Thoracic aorta (tissue), 2 donors: ENCODE measurements around the gene TUBA3D. TPM values are rescaled to one million over a fixed set of nuclear protein-coding genes. Genes with fewer than 3 reads are reported as not detected.
"Not testable (repeated sequence)": the region's sequence is repeated elsewhere in the genome, so short reads cannot be mapped to it uniquely, and the experiment has no call there.

ENCODE experiments used
- ATAC-seq: fragments of 150-250 bp; one replicate; pipeline ENCODE4 v1.8.0; 2017; ENCODE audit warnings: low read depth; ENCODE audit not compliant: insufficient number of reproducible peaks, low FRiP score
- DNase-seq: peaks from one replicate; pipeline ENCODE4 v3.0.0-alpha.2; 2020; ENCODE audit warnings: low spot score
- H3K27ac ChIP-seq, 2 donors: fragments of 200-600 bp; sonication (generic); 1 replicate in 1 of 2; 2 replicates in 1 of 2; pipeline ENCODE4 v1.5.1; 2016; ENCODE audit warnings: mild to moderate bottlenecking in 2 of 2, moderate library complexity in 2 of 2
- H3K27me3 ChIP-seq: fragments of 200-600 bp; sonication (generic); replicated peaks from 2 replicates; pipeline ENCODE4 v1.6.0; 2016; ENCODE audit warnings: mild to moderate bottlenecking; ENCODE audit not compliant: insufficient read depth
- H3K36me3 ChIP-seq: fragments of 200-600 bp; sonication (generic); one replicate; pipeline ENCODE4 v1.5.1; 2016
- H3K4me1 ChIP-seq, 2 donors: fragments of 200-600 bp; sonication (generic); 1 replicate in 1 of 2; 2 replicates in 1 of 2; pipeline versions ENCODE4 v1.5.1 to v1.6.0; 2016; ENCODE audit warnings: low read depth in 2 of 2, mild to moderate bottlenecking in 1 of 2; ENCODE audit not compliant: control insufficient read depth in 1 of 2
- H3K4me3 ChIP-seq: fragments of 200-600 bp; sonication (generic); 2 replicates; pipeline ENCODE4 v1.5.1; 2016; ENCODE audit warnings: mild to moderate bottlenecking
- H3K9me3 ChIP-seq: fragments of 200-600 bp; sonication (generic); 2 replicates; pipeline ENCODE4 v1.5.1; 2016
- total RNA-seq, 2 donors: library from RNA; depleted of rRNA; stranded (reverse); fragments of >200 nt; gene quantifications; one replicate each; pipeline versions ENCODE4 v1.1.0 to v1.2.3, GENCODE V29; 2016
- TF ChIP-seq, protein P1 (sequence below): fragments of 200-600 bp; sonication (generic); IDR thresholded peaks from one replicate; pipeline ENCODE4 v1.5.1; 2019; ENCODE audit warnings: antibody characterized with exemption

Gene TUBA3D
- total RNA-seq, 2 donors from 2014 or later: not detected

DNA sequence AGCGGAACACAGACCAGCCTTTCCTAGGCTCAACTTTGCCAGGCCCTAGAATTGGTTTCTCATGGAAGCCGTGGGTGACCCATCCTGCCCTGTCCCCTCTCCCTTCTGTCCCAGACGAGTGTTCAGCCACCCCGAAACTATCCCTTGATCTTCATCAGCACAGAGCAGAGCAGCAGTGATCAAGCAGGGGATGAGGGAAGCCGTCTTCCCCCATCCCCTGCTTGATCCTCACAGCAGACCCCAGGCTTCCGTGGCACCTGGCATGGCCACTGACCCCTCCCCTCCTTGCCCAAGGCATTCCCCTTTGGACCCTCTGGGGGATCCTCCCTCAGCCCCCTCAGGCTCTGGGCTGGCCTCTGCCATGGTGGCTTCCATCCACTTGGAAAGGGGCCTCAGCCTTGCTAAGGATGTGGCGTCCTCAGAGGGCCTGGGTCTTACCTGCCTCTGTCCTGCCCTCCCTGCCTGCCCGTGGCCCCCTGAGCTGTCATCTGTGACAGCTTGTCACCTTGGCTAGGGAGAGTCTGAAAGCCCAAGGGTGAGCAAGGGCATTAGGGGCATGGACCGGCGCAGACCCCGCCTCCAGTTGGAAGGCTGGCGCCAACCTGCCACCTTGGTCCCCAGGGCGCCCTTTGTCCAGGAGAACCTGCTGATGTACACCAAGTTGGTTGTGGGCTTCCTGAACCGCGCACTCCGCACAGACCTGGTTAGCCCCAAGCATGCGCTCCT lies 41.4 kb downstream of the TUBA3D start:
- H3K9me3 ChIP-seq: no peaks in the 10 kb centered on the region
- peaks cover 28% of the 10 kb centered on the region for H3K36me3 ChIP-seq
- TF ChIP-seq, protein P1, sequence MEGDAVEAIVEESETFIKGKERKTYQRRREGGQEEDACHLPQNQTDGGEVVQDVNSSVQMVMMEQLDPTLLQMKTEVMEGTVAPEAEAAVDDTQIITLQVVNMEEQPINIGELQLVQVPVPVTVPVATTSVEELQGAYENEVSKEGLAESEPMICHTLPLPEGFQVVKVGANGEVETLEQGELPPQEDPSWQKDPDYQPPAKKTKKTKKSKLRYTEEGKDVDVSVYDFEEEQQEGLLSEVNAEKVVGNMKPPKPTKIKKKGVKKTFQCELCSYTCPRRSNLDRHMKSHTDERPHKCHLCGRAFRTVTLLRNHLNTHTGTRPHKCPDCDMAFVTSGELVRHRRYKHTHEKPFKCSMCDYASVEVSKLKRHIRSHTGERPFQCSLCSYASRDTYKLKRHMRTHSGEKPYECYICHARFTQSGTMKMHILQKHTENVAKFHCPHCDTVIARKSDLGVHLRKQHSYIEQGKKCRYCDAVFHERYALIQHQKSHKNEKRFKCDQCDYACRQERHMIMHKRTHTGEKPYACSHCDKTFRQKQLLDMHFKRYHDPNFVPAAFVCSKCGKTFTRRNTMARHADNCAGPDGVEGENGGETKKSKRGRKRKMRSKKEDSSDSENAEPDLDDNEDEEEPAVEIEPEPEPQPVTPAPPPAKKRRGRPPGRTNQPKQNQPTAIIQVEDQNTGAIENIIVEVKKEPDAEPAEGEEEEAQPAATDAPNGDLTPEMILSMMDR: no peak
- H3K4me1 ChIP-seq: no peaks in the 10 kb centered on the region
- no peak overlapping the region for H3K4me3 ChIP-seq
- no peak overlapping the region for H3K27ac ChIP-seq
- H3K27me3 ChIP-seq: no peaks in the 10 kb centered on the region
- ATAC-seq (no peak), DNase-seq (no peak)

DNA sequence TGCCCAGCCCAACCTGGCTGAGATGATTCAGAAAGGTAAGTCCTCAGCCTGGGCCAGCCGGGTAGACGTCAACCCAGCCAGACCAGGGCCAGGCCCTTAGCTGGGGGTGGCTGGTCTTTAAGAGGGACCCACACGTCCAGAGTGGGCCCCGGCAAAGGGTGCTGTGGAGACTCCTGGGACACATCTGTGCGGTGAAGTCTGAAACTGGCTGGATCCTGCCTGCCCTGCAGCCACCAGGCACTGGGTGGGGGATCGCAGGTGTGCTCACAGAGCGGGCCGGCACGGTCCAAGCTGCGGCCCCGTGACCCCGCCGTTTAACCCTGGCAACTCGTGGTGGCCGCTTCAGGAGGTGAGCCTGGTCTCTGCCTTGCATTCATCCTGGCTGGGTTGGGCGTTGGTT lies 41.9 kb downstream of the TUBA3D start:
- H3K27ac ChIP-seq, H3K27me3 ChIP-seq, DNase-seq, H3K9me3 ChIP-seq, H3K4me1 ChIP-seq, H3K4me3 ChIP-seq, ATAC-seq: not testable (repeated sequence)
- H3K36me3 ChIP-seq: peaks cover 28% of the 10 kb centered on the region

DNA sequence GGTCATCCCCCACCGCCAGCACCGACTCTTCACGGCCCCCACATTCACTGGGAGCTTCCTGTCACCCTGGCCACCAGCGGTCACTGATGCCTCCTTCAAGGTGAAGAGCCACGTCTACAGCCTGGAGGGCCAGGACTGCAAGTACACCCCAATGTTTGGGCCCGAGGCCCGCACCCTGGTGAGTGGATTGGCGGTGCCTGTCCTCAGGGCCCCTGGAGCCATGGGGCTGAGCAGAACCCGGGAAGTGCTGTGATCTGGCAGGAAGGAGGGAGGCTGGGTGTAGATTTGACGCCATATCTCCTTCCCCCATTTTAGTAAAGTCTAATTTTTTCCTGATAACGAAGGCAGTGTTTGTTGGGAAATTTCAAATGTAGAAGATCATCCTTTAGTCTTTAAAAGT lies 42.6 kb downstream of the TUBA3D start:
- H3K27me3 ChIP-seq, DNase-seq: not testable (repeated sequence)
- H3K36me3 ChIP-seq: peaks cover 28% of the 10 kb centered on the region

DNA sequence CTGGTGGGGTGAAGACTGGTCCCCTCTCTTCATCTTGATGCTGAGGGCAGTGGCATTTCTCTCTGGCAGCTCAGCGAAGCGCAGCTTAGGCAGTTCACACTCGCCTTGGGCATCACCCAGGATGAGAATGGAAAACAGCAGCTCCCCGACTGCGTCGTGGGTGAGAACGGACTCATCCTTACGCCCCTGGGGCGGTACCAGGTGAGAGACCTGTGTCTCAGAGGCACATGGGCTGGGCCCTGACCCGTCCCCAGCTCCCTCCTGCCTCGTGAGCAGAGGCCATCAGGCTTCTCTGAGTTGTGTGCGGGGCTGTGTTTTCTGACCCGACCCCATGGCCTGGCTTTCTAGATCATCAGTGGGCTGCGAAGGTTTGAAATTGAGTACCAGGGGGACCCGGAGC lies 43.5 kb downstream of the TUBA3D start:
- TF ChIP-seq, protein P1: no peak
- DNase-seq (no peak), ATAC-seq (no peak)
- Histone ChIP-seq H3K36me3 (peaks cover 24% of the 10 kb centered on the region), H3K27me3 (no peaks in the 10 kb centered on the region), H3K4me3 (no peak overlapping the region), H3K4me1 (no peaks in the 10 kb centered on the region), H3K27ac (no peak overlapping the region), H3K9me3 (no peaks in the 10 kb centered on the region)

More for the DNA sequence above, 42.6 kb downstream of the TUBA3D start:
- H3K4me1 ChIP-seq, H3K9me3 ChIP-seq, H3K4me3 ChIP-seq, H3K27ac ChIP-seq, ATAC-seq: not testable (repeated sequence)

DNA sequence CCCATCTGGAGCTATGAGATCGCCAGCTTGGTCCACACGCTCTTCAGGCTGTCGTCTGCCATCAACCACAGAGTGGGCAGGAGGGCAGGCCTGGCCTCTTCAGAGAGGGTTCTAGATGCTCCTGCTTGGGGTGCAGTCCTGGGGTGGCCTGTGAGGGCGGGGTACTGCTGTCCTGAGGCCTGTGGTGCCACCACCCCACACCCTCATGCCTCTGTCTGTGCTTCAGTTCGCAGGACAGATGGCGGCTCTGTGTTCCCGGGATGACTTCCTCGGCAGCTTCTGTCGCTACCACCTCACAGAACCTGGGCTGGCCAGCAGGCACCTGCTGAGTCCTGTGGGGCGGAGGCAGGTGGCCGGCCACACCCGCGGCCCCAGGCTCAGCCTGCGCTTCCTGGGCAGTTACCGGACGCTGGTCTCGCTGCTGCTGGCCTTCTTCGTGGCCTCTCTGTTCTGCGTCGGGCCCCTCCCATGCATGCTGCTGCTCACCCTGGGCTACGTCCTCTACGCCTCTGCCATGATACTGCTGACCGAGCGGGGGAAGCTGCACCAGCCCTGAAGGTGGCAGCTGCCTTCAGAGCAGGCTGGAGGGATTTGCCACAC lies 44.1 kb downstream of the TUBA3D start:
- not testable (repeated sequence) for H3K27me3 ChIP-seq, DNase-seq, H3K4me1 ChIP-seq, H3K27ac ChIP-seq, ATAC-seq, H3K9me3 ChIP-seq, H3K4me3 ChIP-seq
- peaks cover 24% of the 10 kb centered on the region for H3K36me3 ChIP-seq

DNA sequence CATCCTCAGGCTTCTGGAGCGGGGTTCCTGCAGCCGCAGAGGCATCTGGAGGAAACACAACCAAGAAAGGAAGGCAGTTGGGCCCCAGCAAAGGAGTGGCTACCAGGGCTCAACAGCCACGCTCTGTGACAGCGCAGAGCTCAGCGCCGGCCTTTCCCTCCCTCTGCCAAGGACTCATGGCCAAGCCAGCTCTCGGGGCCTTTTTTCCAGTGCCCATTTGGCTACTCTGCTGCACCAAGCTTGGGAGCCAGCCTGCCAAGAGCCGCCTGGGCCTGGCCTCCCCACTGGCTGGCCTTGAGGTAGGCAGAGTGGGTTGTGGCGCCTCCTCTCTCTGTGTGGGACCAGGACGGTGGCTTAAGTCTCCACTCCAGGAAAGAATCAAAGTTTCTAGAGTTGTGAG lies 44.6 kb downstream of the TUBA3D start:
- ATAC-seq: no peak
- Histone ChIP-seq H3K4me1 (no peaks in the 10 kb centered on the region), H3K36me3 (peaks cover 24% of the 10 kb centered on the region), H3K4me3 (no peak overlapping the region), H3K27ac (no peak overlapping the region), H3K9me3 (no peaks in the 10 kb centered on the region), H3K27me3 (no peaks in the 10 kb centered on the region)
- DNase-seq: no peak
- TF ChIP-seq, protein P1: no peak

DNA sequence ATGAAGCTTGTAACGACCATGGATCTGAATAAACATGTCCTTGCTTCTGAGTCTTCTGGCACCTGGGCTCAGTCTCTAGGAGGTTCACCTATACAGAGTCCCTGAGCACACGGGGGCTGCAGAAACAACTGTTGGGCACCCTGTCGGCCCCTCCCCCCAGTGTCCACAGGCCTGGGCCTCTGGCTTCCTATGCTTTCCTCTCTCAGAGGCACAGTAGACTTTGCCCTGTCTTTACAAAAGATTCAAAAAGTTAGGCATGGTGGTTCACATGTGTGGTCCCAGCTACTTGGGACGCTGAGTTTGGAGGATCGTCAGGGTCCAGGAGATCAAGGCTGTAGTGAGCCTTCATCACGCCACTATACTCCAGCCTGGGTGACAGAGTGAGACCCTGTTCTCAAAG lies 45.6 kb downstream of the TUBA3D start:
- H3K4me3 ChIP-seq, H3K27ac ChIP-seq, H3K9me3 ChIP-seq, H3K4me1 ChIP-seq, H3K27me3 ChIP-seq, DNase-seq, ATAC-seq: not testable (repeated sequence)
- H3K36me3 ChIP-seq: peaks cover 24% of the 10 kb centered on the region
